C4-2B (cell line): ENCODE results near the gene MET.
A peak's percentile ranks its signal among the peaks of the same experiment; 100 is the strongest.

Experiments
- H3K27ac ChIP-seq: fragments of 450-650 bp; 2 replicates; pipeline ENCODE4 v1.5.1; 2017
- CTCF ChIP-seq: fragments of 450-650 bp; conservative IDR thresholded peaks from 2 replicates; pipeline ENCODE4 v1.5.1; 2017; ENCODE audit warnings: mild to moderate bottlenecking
- ZFX ChIP-seq: fragments of 450-650 bp; IDR thresholded peaks from 2 replicates; pipeline ENCODE4 v1.6.1; 2017

The MET gene

GRCh38 chr7:116708861-116709260, 36.9 kb downstream of the MET start:
- no peak for TF ChIP-seq ZFX
- no peak for TF ChIP-seq CTCF
- H3K27ac ChIP-seq = no peak overlapping the region

GRCh38 chr7:116709336-116709735, 37.3 kb downstream of the MET start:
- no peak overlapping the region for H3K27ac ChIP-seq
- TF ChIP-seq ZFX = no peak
- TF ChIP-seq CTCF = no peak

- H3K27ac ChIP-seq = no peak overlapping the region
Measured at GRCh38 chr7:116710764-116711452, 38.9 kb downstream of the MET start.

GRCh38 chr7:116711790-116712189, 39.8 kb downstream of the MET start:
- H3K27ac ChIP-seq = peak overlapping the region; percentile 2; the same call in 1 of the 2 replicates

More at GRCh38 chr7:116710764-116711452, 38.9 kb downstream of the MET start:
- TF ChIP-seq ZFX (no peak), CTCF (no peak)

GRCh38 chr7:116713500-116713899, 41.5 kb downstream of the MET start:
- no peak overlapping the region for H3K27ac ChIP-seq
- TF ChIP-seq ZFX (no peak), CTCF (no peak)

More at GRCh38 chr7:116711790-116712189, 39.8 kb downstream of the MET start:
- TF ChIP-seq CTCF (no peak), ZFX (no peak)

GRCh38 chr7:116713918-116714317, 41.9 kb downstream of the MET start:
- TF ChIP-seq CTCF (no peak), ZFX (no peak)
- H3K27ac ChIP-seq = no peak overlapping the region

- H3K27ac ChIP-seq = no peak overlapping the region
- TF ChIP-seq CTCF (no peak; the same call in 1 of the 2 replicates), ZFX (no peak)
Measured at GRCh38 chr7:116715077-116715476, 43.1 kb downstream of the MET start.
